Stimulated activated CD4-positive, alpha-beta T cell treated with anti-CD3 and anti-CD28 coated beads, Interleukin-1b, Interleukin-23, amount 100 ng/mL, for 1 hour (primary cell): ENCODE measurements around the gene TRAF1.
"Not testable (repeated sequence)": the region's sequence is repeated elsewhere in the genome, so short reads cannot be mapped to it uniquely, and the experiment has no call there.

Source experiments
- DNase-seq, 2 donors: peaks; one replicate each; pipeline ENCODE4 v3.0.0-alpha.2; 2020; ENCODE audit warnings: low read depth in 2 of 2

The TRAF1 gene

GRCh38 chr9:120926397-120926928, at the start of gene TRAF1:
Gene TRAF1, minus strand, starts transcription at chr9:120926796. Its CDS starts 721 bp downstream, at chr9:120926075.
- no peak for DNase-seq

- no peak for DNase-seq
These were observed 48.3 kb upstream of the TRAF1 start for GRCh38 chr9:120974921-120975320.

- no peak for DNase-seq
These were observed 47.6 kb upstream of the TRAF1 start for GRCh38 chr9:120974181-120974580.

- DNase-seq: no peak
These were observed 45.3 kb upstream of the TRAF1 start for GRCh38 chr9:120971938-120972337.

GRCh38 chr9:120971471-120971870, 44.9 kb upstream of the TRAF1 start:
- DNase-seq: not testable (repeated sequence)

- no peak for DNase-seq
These were observed 43.6 kb upstream of the TRAF1 start for GRCh38 chr9:120970244-120970643.

- no peak for DNase-seq
These were observed 39.4 kb upstream of the TRAF1 start for GRCh38 chr9:120966013-120966369.

- no peak for DNase-seq
These were observed 38.9 kb upstream of the TRAF1 start for GRCh38 chr9:120965344-120966012.

- DNase-seq: no peak
These were observed 35.3 kb upstream of the TRAF1 start for GRCh38 chr9:120961936-120962335.

- no peak for DNase-seq
These were observed 33.4 kb upstream of the TRAF1 start for GRCh38 chr9:120960001-120960400.

GRCh38 chr9:120956862-120957261, 30.3 kb upstream of the TRAF1 start:
- DNase-seq: no peak

GRCh38 chr9:120951960-120952618, 25.5 kb upstream of the TRAF1 start:
- no peak for DNase-seq

- no peak for DNase-seq
These were observed 24.1 kb upstream of the TRAF1 start for GRCh38 chr9:120950421-120951388.

- no peak for DNase-seq
These were observed 22.7 kb upstream of the TRAF1 start for GRCh38 chr9:120949290-120949689.

GRCh38 chr9:120948824-120949223, 22.2 kb upstream of the TRAF1 start:
- DNase-seq: no peak

GRCh38 chr9:120947222-120947621, 20.6 kb upstream of the TRAF1 start:
- DNase-seq: no peak

- DNase-seq: no peak
These were observed 19.7 kb upstream of the TRAF1 start for GRCh38 chr9:120946259-120946658.

- DNase-seq: no peak
These were observed 18.4 kb upstream of the TRAF1 start for GRCh38 chr9:120944948-120945347.

- DNase-seq: no peak
These were observed 17.8 kb upstream of the TRAF1 start for GRCh38 chr9:120944434-120944843.

GRCh38 chr9:120942186-120943001, 15.8 kb upstream of the TRAF1 start:
- no peak for DNase-seq

GRCh38 chr9:120941046-120941770, 14.6 kb upstream of the TRAF1 start:
- no peak for DNase-seq
